GM12892 (cell line): ENCODE results near the gene ZBTB39.

ENCODE experiments used
- POLR2A ChIP-seq: IDR thresholded peaks from 2 replicates; pipeline ENCODE4 v1.6.1; 2011; ENCODE audit warnings: low read depth, low read length, control low read depth
- POLR2AphosphoS5 ChIP-seq: IDR thresholded peaks from 2 replicates; pipeline ENCODE4 v1.6.1; 2011; ENCODE audit warnings: low read depth, low read length, control low read depth
- TAF1 ChIP-seq: IDR thresholded peaks from 2 replicates; pipeline ENCODE4 v1.6.1; 2011; ENCODE audit warnings: low read depth, mild to moderate bottlenecking, control low read depth, low read length, borderline replicate concordance

GRCh38 chr12:56994231-56994746, 12.1 kb downstream of the ZBTB39 start:
- TF ChIP-seq POLR2A = no peak
- no peak for TF ChIP-seq POLR2AphosphoS5
- no peak for TF ChIP-seq TAF1
